ENCODE measurements around the gene ATP6V1C2.

ATP6V1C2 gene

GRCh38 chr2:10733566-10733925, 12.1 kb downstream of the ATP6V1C2 start:
- DNase-seq = no peak

- DNase-seq = no peak
Observed at GRCh38 chr2:10733980-10734379, 12.6 kb downstream of the ATP6V1C2 start.

- DNase-seq = no peak
Observed at GRCh38 chr2:10738192-10738591, 16.8 kb downstream of the ATP6V1C2 start.

GRCh38 chr2:10740226-10740625, 18.8 kb downstream of the ATP6V1C2 start:
- DNase-seq = no peak

DNA sequence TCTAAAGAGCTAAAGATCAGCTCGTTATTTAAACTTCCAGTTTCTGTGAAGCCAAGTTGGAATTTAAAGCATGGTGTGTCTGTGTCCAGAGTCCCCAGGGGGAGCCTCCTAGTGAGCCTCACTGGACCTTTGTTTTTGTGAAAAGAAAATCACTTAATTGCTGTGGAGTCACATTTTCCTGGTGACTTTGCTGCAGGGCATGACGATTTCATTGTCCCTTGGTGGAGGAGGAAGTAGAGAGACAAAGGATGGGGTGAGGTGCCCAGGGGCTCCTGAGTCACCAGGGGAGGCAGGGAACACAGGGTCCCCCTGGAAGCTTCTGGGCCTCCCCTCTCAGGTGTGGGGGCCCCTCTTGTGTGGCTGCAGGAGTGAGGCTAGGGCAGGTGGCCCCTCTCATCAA, 19.7 kb downstream of the ATP6V1C2 start:
- DNase-seq = no peak

DNA sequence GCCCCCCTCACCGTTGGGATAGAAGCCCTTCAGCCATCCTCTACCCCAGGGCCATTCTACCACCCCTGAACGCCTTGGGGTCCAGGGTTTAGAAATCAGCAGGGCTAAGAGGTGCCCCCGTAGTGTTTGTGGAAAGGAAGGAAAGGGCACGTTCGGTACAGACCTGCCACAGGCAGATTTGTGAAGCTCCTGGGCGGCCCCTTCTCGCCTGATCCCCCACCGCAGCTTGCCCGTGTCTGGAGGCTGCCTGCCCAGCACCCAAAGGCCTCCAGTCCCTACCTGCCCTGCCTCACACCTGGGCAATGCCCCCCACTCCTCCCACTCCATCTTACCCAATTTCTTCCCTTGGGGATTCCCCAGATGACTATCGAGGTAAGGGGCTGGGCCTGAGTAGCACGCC, 21.2 kb downstream of the ATP6V1C2 start:
- no peak for DNase-seq

- DNase-seq = no peak
Observed at GRCh38 chr2:10750610-10751009, 29.2 kb downstream of the ATP6V1C2 start.

- DNase-seq = no peak
Observed at GRCh38 chr2:10752236-10752635, 30.8 kb downstream of the ATP6V1C2 start.

DNA sequence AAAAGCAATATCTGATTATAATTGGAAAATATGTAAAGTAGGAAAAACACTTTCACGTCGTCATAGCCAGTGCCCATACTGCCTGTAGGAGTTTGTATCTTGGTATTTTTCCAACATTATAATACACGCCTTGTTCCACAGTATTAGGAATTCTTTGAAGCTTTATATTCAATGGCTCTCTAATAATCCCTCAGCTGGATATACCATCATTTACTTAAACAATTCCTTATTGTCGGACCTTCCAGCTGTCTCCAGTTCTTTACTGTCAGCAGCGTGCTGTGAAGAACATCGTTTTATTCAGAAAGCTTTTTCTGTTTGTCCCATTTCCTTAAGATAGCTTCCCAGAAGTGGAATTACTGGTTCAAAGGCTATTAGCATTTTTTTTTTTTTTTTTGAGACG, 31.7 kb downstream of the ATP6V1C2 start:
- no peak for DNase-seq

DNA sequence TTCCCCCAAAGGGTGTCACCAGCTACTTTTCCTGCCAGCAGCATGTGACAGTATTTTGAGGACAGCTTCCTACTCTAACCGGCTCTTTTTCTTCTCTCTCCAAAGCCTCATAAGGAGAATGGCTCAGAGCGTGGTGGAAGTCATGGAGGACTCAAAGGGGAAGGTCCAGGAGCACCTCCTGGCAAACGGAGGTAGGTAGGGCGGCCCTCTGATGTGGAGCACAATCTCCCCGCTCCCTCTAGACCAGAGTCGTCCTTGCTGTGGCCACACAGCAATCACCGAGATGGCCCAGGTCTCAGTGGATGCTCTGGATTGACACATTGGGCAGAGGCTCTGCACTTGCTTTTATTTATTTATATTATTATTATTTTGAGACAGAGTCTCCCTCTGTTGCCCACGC, 32.4 kb downstream of the ATP6V1C2 start:
- DNase-seq = no peak

- DNase-seq = no peak
Observed at GRCh38 chr2:10755621-10756020, 34.2 kb downstream of the ATP6V1C2 start.

DNA sequence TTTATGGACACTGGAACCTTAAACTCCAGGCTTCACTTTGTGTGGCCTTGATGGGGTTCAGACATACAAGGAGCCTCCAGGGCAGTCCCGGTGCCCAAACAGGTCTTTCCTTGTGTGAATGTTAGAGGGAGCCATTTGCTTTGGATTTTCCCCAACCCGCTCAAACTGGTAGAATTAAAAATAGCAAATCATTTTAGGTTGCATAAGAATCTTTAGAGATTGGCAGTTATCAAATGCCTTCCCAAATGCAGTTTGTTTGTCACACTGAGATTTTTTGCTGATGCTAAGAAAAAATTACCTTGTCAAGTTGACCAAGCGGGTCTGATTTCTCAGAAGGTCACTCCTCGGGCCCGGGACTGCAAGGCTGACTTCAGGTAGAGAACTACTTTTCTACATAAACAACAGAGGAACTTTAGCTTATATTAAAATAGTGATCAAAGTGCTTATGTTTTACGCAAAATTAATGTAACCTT, 36.4 kb downstream of the ATP6V1C2 start:
- DNase-seq = no peak

- DNase-seq = no peak
Observed at GRCh38 chr2:10759151-10759714, 37.8 kb downstream of the ATP6V1C2 start.

DNA sequence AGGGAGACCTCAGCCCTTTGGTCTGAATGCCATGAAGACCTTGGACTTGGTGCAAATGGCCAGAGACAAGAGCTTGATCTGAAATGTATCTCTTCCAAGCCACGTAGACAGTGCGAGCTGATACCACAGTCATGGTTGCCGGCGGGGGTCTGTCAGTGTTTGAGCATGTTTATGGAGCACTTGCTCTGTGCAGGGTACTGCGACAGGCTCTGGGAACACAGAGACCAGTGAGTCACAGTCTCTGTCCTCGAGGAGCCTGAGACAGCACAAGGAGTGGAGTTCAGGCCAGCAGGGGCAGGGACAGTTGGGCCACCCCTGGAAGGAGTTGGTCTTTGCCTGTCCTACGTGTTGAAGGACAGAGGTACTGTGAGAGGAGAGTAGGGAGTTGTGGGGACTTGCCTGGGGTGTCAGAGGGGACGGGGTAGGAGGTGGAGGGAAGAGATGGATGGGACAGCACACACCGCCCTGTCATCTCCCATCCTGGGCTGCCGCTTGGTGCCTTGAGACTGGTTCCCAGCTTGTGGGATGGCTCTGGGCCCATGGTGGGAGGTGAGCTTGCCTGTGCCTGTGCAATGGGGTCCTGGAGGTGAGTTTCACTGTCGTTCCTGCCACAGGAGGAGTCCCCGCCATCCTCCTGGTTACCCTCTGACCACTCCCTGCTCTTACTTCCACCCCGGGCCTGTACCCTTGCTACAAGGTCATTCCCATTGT, 39.5 kb downstream of the ATP6V1C2 start:
- no peak for DNase-seq

GRCh38 chr2:10761591-10761990, 40.2 kb downstream of the ATP6V1C2 start:
- DNase-seq = no peak

GRCh38 chr2:10762651-10763460, 41.4 kb downstream of the ATP6V1C2 start:
- DNase-seq = no peak

GRCh38 chr2:10763461-10763800, 42.0 kb downstream of the ATP6V1C2 start:
- DNase-seq = no peak

DNA sequence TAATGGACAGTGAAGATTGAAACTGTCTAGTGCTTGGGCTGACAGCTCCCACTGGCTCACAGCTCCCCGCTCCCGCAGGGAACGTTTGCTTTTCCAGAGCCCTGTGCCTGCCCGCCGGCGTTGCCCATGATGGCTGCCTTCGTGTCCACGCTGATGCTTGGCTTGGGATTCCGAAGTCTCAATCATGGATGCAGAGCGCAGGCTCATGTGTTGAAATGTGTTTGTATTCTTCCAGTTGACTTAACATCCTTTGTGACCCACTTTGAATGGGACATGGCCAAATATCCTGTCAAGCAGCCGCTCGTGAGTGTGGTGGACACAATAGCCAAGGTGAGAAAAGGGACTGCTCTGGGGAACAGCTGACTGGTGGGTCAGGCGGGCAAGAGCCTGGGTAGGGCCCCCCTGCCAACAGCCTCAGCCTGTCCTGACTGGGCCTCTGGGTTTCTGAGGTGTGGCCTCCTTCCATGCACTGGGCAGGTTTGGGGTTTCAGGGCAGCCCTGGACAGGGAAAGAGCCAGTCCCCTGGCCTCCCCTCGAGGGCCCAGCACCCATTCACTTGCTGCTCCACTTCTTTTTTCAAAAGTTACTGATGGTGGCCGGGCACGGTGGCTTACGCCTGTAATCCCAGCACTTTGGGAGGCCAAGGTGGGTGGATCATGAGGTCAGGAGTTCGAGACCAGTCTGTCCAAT, 42.8 kb downstream of the ATP6V1C2 start:
- no peak for DNase-seq

GRCh38 chr2:10764896-10765295, 43.5 kb downstream of the ATP6V1C2 start:
- no peak for DNase-seq

- no peak for DNase-seq
Observed at GRCh38 chr2:10765461-10765860, 44.0 kb downstream of the ATP6V1C2 start.

DNA sequence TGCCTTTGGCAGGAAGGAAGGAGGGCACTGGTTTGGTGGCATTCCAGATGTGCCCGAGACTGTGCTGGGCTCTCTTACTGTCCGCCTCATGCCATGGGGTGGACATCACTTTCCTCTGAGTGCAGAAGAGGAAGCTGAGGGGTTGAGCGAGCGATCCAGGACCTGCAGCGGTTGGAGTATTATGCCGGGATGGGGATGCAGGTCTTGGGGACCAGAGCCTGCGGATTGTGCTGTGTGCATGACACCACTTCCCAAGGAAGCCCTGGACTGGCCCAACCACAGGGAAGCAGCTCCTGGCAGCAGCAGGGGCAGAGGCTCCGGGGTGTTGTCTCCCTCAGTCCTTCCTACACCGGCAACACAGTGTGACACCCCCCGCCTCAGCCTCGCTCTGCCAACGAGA, 44.5 kb downstream of the ATP6V1C2 start:
- DNase-seq = no peak

DNA sequence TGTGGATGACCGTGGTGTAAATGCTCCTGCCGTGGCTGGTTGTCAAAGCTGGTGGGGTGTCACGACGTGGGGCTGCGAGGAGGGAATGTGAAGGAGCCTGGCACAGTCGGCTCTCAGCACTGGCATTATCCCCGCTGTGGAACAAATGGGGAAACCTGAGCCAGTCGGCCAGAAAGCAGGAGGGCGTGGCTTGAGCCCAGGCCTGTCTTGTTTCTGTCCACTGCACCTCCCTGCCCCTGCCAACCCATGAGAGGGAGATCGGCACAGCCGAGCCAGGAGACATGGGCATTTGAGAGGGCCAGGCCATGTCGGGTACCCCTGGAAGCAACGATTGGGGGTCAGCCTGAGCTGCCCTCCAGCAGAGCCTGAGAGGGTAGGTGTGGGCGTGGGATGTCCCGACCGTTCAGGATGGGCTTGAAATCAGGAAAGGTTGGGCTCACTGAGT, 46.7 kb downstream of the ATP6V1C2 start:
- no peak for DNase-seq

- no peak for DNase-seq
Observed at GRCh38 chr2:10770956-10771750, 49.7 kb downstream of the ATP6V1C2 start.
